Hepatocyte (in vitro differentiated cells): ENCODE measurements around the gene SPAG16. TPM values are rescaled to one million over a fixed set of nuclear protein-coding genes. Genes with fewer than 3 reads are reported as not detected.

Experiments used
- DNase-seq: peaks from one replicate; pipeline ENCODE4 v3.0.0-alpha.2; 2016; ENCODE audit warnings: low spot score
- H2AFZ ChIP-seq: fragments of 200-600 bp; sonication (generic); 2 replicates; pipeline ENCODE4 v1.6.0; 2016; ENCODE audit warnings: antibody characterized with exemption, mild to moderate bottlenecking
- H3K27ac ChIP-seq: fragments of 200-600 bp; sonication (generic); 2 replicates; pipeline ENCODE4 v1.5.1; 2016; ENCODE audit warnings: mild to moderate bottlenecking
- H3K27me3 ChIP-seq: fragments of 200-600 bp; sonication (generic); 2 replicates; pipeline ENCODE4 v1.6.1; 2016
- H3K36me3 ChIP-seq: fragments of 200-600 bp; sonication (generic); replicated peaks from 2 replicates; pipeline ENCODE4 v1.5.1; 2016; ENCODE audit warnings: low read depth; ENCODE audit not compliant: insufficient read depth
- H3K4me1 ChIP-seq: fragments of 200-600 bp; sonication (generic); 2 replicates; pipeline ENCODE4 v1.5.1; 2016; ENCODE audit warnings: mild to moderate bottlenecking, moderate library complexity; ENCODE audit not compliant: insufficient read depth
- H3K4me2 ChIP-seq: fragments of 200-600 bp; sonication (generic); 2 replicates; pipeline ENCODE4 v1.6.0; 2016
- H3K4me3 ChIP-seq: fragments of 200-600 bp; sonication (generic); 2 replicates; pipeline ENCODE4 v1.5.1; 2016; ENCODE audit warnings: mild to moderate bottlenecking
- H3K79me2 ChIP-seq: fragments of 200-600 bp; sonication (generic); 2 replicates; pipeline ENCODE4 v1.6.0; 2017; ENCODE audit warnings: mild to moderate bottlenecking
- H3K9me2 ChIP-seq: fragments of 200-600 bp; sonication (generic); replicated peaks from 2 replicates; pipeline ENCODE4 v1.6.0; 2017; ENCODE audit warnings: mild to moderate bottlenecking; ENCODE audit not compliant: insufficient read depth
- H3K9me3 ChIP-seq: fragments of 200-600 bp; sonication (generic); 2 replicates; pipeline ENCODE4 v1.5.1; 2016; ENCODE audit warnings: low read depth, mild to moderate bottlenecking
- H4K20me1 ChIP-seq: fragments of 200-600 bp; sonication (generic); 2 replicates; pipeline ENCODE4 v1.6.0; 2016; ENCODE audit warnings: mild to moderate bottlenecking; ENCODE audit not compliant: insufficient read depth, poor library complexity, severe bottlenecking
- CTCF ChIP-seq: fragments of 200-600 bp; sonication (generic); IDR thresholded peaks from 2 replicates; pipeline ENCODE4 v1.5.1; 2016; ENCODE audit warnings: antibody characterized with exemption, mild to moderate bottlenecking; ENCODE audit not compliant: poor library complexity
- EZH2 ChIP-seq: fragments of 200-600 bp; sonication (generic); IDR thresholded peaks from 2 replicates; pipeline ENCODE4 v1.6.1; 2016; ENCODE audit warnings: antibody characterized with exemption, mild to moderate bottlenecking, borderline replicate concordance
- EZH2phosphoT487 ChIP-seq: fragments of 200-600 bp; sonication (generic); IDR thresholded peaks from one replicate; pipeline ENCODE4 v1.6.1; 2018; ENCODE audit warnings: antibody characterized with exemption, mild to moderate bottlenecking, low read depth, moderate library complexity; ENCODE audit not compliant: unreplicated experiment, severe bottlenecking
- WGBS: methylation state at CpG from one replicate; pipeline ENCODE4 v1.1.6; 2016; ENCODE audit warnings: low lambda C conversion rate; ENCODE audit errors: missing lambda C conversion rate; 5-methylcytosine and 5-hydroxymethylcytosine counted together
- polyA plus RNA-seq: library from polyadenylated mRNA; unstranded; fragments of >200 nt; fragmentation: Nextera tagmentation; extraction: Ambion mirVana; gene quantifications from 2 replicates; pipeline ENCODE4 v1.2.1, GENCODE V29; 2016
- total RNA-seq: library from RNA; depleted of rRNA; stranded (reverse); fragments of >200 nt; gene quantifications from 2 replicates; pipeline ENCODE4 v1.2.3, GENCODE V29; 2014

The SPAG16 gene
- total and polyA plus RNA-seq, 2 experiments from 2014 or later = 52.1 to 56.9 TPM

DNA sequence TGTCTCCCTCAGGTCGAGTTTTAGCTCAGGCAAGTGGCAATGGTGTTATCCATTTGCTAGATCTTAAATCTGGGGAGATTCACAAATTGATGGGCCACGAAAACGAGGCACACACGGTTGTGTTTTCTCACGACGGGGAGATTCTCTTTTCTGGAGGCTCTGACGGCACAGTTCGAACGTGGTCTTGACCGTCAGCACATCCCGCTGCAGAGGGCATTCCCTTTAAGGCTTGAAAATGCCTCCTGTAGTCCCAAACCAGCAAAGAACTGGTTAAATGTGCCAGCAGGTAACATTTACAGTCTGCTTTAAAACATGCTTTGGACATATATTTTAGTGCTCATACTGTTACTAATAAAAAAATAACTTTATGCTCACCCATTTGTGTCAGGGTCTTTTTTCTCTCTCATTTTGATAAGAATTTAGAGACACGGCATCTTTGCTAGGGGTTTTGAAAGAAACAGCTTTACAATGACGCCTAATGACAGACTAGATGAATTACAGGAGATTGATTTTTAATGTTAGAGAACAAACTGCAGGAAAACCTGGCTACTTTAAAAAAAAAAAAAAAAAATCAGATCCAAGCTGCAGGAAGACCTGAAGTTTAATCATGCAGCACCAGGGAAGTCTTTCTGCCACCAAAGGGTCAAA, 1126.0 kb downstream of the SPAG16 start:
- Histone ChIP-seq H3K4me3 (no peak overlapping the region), H3K9me3 (no peaks in the 10 kb centered on the region), H3K4me1 (no peaks in the 10 kb centered on the region), H3K9me2 (no peaks in the 10 kb centered on the region), H4K20me1 (no peaks in the 10 kb centered on the region), H3K79me2 (no peaks in the 10 kb centered on the region), H2AFZ (no peak overlapping the region), H3K27me3 (no peaks in the 10 kb centered on the region), H3K36me3 (no peaks in the 10 kb centered on the region), H3K27ac (no peak overlapping the region), H3K4me2 (no peak overlapping the region)
- 58% methylated on average over 13 of the region's 13 CpGs for WGBS
- TF ChIP-seq CTCF (no peak), EZH2 (no peak)
- DNase-seq = no peak

DNA sequence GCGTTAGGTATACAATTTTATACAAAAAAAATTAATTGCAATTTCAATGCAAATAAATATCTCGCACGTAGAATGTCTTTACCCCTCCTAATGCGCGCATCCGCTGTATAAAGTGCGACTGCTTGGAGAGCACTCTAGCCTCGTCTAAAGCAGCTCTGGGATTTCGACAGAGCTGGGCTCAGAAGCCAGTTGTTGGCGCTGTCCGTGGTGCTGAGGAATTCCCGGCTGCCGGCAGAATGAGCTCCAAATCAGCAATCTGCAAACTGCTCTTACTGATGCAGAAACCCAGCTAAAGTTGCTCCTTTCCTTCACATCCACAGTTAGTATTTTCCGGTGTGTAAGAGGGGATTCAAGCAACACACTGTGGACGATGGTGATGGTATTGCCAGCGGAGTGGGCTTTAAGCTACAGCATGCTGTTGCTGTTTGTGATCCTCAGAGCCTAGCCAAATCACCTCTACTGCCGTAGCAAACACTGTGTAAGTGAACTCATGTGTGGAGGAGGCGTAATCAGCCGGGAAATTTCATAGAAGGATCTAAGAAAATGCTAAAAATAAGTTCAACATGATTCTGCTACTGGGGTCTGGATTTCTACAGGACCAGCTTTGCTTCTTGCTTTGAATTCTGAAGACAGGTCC, 1126.8 kb downstream of the SPAG16 start, which contains the start of gene VWC2L:
TSS of gene VWC2L (plus strand) at position 137 of the 637 bp plus-strand sequence. CDS start 3,140 bp downstream, outside the sequence.
- H3K4me3 ChIP-seq = no peak within 1 kb of the TSS
- no peak within 1 kb of the TSS for H2AFZ ChIP-seq
- peak; percentile 91 for DNase-seq
- H3K9me2 ChIP-seq = no peaks in the 10 kb centered on the region
- no peaks in the 10 kb centered on the region for H3K79me2 ChIP-seq
- TF ChIP-seq CTCF (no peak), EZH2 (no peak), EZH2phosphoT487 (no peak)
- no peak within 1 kb of the TSS for H3K27ac ChIP-seq
- no peaks in the 10 kb centered on the region for H3K27me3 ChIP-seq
- H3K36me3 ChIP-seq = no peaks in the 10 kb centered on the region
- WGBS = 16% methylated on average over 19 of the region's 19 CpGs
- no peaks in the 10 kb centered on the region for H3K9me3 ChIP-seq
- no peaks in the 10 kb centered on the region for H4K20me1 ChIP-seq
- no peaks in the 10 kb centered on the region for H3K4me1 ChIP-seq
- no peak within 1 kb of the TSS for H3K4me2 ChIP-seq

DNA sequence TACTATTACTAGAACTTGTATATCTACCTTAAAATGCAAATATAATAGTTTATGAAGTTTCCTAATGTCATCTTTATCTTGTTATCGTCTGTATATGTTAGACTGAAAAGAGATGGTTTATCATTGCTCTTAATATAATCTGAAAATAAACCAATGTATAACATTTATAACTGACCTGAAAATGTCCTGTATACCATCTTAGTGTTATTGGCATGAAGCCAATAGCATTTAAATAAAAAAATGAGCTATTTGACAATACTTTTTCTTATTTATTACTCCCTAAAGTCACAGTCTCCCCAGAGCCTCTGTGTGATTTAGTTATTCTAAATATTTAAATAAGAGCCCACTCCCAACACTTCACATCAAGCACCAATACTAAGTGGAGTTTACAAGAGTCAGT, 1128.4 kb downstream of the SPAG16 start:
- H3K4me1 ChIP-seq = no peaks in the 10 kb centered on the region
- no peaks in the 10 kb centered on the region for H3K36me3 ChIP-seq
- no peaks in the 10 kb centered on the region for H3K9me2 ChIP-seq
- no peak overlapping the region for H3K4me3 ChIP-seq
- DNase-seq = no peak
- no peaks in the 10 kb centered on the region for H3K9me3 ChIP-seq
- H3K79me2 ChIP-seq = no peaks in the 10 kb centered on the region
- H4K20me1 ChIP-seq = no peaks in the 10 kb centered on the region
- WGBS = 83% methylated on average over 1 of the region's 1 CpG
- TF ChIP-seq EZH2 (no peak), CTCF (no peak), EZH2phosphoT487 (no peak)
- no peak overlapping the region for H3K27ac ChIP-seq
- no peaks in the 10 kb centered on the region for H3K27me3 ChIP-seq
- H2AFZ ChIP-seq = no peak overlapping the region
- no peak overlapping the region for H3K4me2 ChIP-seq
